ENCODE data around the gene CADPS2. TPM values are rescaled to one million over a fixed set of nuclear protein-coding genes. Genes with fewer than 3 reads are reported as not detected.
A peak's percentile ranks its signal among the peaks of the same experiment; 100 is the strongest.

CADPS2 gene
- total and polyA plus RNA-seq, 3 experiments from 2014 or later, result not detected

- CTCF ChIA-PET, result no interaction called here
- Histone ChIP-seq H3K9me3 (ENCODE audit: low read length) (no peaks in the 10 kb centered on the region), H3K4me3 (ENCODE audit: low read length) (no peak overlapping the region), H3K27ac (ENCODE audit: low read depth, low read length) (no peak overlapping the region), H3K4me1 (ENCODE audit: insufficient read depth, low read length) (no peaks in the 10 kb centered on the region), H3K36me3 (ENCODE audit: insufficient read depth, low read length) (no peaks in the 10 kb centered on the region), H3K27me3 (ENCODE audit: insufficient read depth, low read length, poor library complexity, severe bottlenecking) (no peaks in the 10 kb centered on the region)
- Mint-ChIP-seq H3K9me3 (peaks cover 0 to 14% (median 3%) of the 10 kb centered on the region in 5 donors), H3K36me3 (peaks cover 0 to 1% (median 0%) of the 10 kb centered on the region in 3 donors), H3K27ac (no peak overlapping the region), H3K4me1 (no peaks in the 10 kb centered on the region), H3K4me3 (no peak overlapping the region), H3K27me3 (no peaks in the 10 kb centered on the region)
- no peak for DNase-seq
- POLR2A ChIA-PET, result no interaction called here
Measured at GRCh38 chr7:122454776-122455507, 431.3 kb downstream of the CADPS2 start.

GRCh38 chr7:122453432-122453831 lies 432.8 kb downstream of the CADPS2 start:
- H3K4me3 Mint-ChIP-seq, result no peak overlapping the region
- H3K27me3 ChIP-seq (ENCODE audit: insufficient read depth, low read length, poor library complexity, severe bottlenecking), result no peaks in the 10 kb centered on the region
- no peaks in the 10 kb centered on the region for H3K9me3 ChIP-seq (ENCODE audit: low read length)
- no peaks in the 10 kb centered on the region for H3K4me1 Mint-ChIP-seq
- H3K4me3 ChIP-seq (ENCODE audit: low read length), result no peak overlapping the region
- peaks cover 0 to 1% (median 0%) of the 10 kb centered on the region in 3 donors for H3K36me3 Mint-ChIP-seq
- H3K27ac ChIP-seq (ENCODE audit: low read depth, low read length), result no peak overlapping the region
- no peak for DNase-seq
- no peak overlapping the region for H3K27ac Mint-ChIP-seq
- no peaks in the 10 kb centered on the region for H3K4me1 ChIP-seq (ENCODE audit: insufficient read depth, low read length)
- POLR2A ChIA-PET, result no interaction called here
- CTCF ChIA-PET, result no interaction called here
- H3K9me3 Mint-ChIP-seq, result peaks cover 0 to 22% (median 3%) of the 10 kb centered on the region in 5 donors
- no peaks in the 10 kb centered on the region for H3K36me3 ChIP-seq (ENCODE audit: insufficient read depth, low read length)
- H3K27me3 Mint-ChIP-seq, result no peaks in the 10 kb centered on the region

- ChIA-PET CTCF (no interaction called here), POLR2A (no interaction called here)
- Histone ChIP-seq H3K4me1 (ENCODE audit: insufficient read depth, low read length) (no peaks in the 10 kb centered on the region), H3K4me3 (ENCODE audit: low read length) (no peak overlapping the region), H3K9me3 (ENCODE audit: low read length) (no peaks in the 10 kb centered on the region), H3K27ac (ENCODE audit: low read depth, low read length) (no peak overlapping the region), H3K36me3 (ENCODE audit: insufficient read depth, low read length) (no peaks in the 10 kb centered on the region), H3K27me3 (ENCODE audit: insufficient read depth, low read length, poor library complexity, severe bottlenecking) (no peaks in the 10 kb centered on the region)
- Mint-ChIP-seq H3K4me3 (no peak overlapping the region), H3K4me1 (no peaks in the 10 kb centered on the region), H3K27ac (peak overlapping the region in 1 of 8 donors; percentile 15), H3K36me3 (no peaks in the 10 kb centered on the region), H3K9me3 (peaks cover 0 to 20% (median 5%) of the 10 kb centered on the region in 5 donors), H3K27me3 (no peaks in the 10 kb centered on the region)
- no peak for DNase-seq
Measured at GRCh38 chr7:122448893-122449589, 437.2 kb downstream of the CADPS2 start.

- H3K27ac Mint-ChIP-seq, result no peak overlapping the region
- ChIA-PET CTCF (no interaction called here), POLR2A (no interaction called here)
Measured at GRCh38 chr7:122442929-122443328, 443.3 kb downstream of the CADPS2 start.

GRCh38 chr7:122438492-122438891 lies 447.8 kb downstream of the CADPS2 start:
- Mint-ChIP-seq H3K4me1 (no peaks in the 10 kb centered on the region), H3K9me3 (peaks cover 0 to 13% (median 0%) of the 10 kb centered on the region in 5 donors), H3K36me3 (no peaks in the 10 kb centered on the region), H3K27ac (peak overlapping the region in 1 of 8 donors; percentile 56), H3K4me3 (no peak overlapping the region), H3K27me3 (no peaks in the 10 kb centered on the region)
- no peaks in the 10 kb centered on the region for H3K36me3 ChIP-seq (ENCODE audit: insufficient read depth, low read length)
- H3K4me3 ChIP-seq (ENCODE audit: low read length), result no peak overlapping the region
- CTCF ChIA-PET, result no interaction called here
- no peak for DNase-seq
- H3K27me3 ChIP-seq (ENCODE audit: insufficient read depth, low read length, poor library complexity, severe bottlenecking), result no peaks in the 10 kb centered on the region
- POLR2A ChIA-PET, result no interaction called here
- H3K27ac ChIP-seq (ENCODE audit: low read depth, low read length), result no peak overlapping the region
- H3K4me1 ChIP-seq (ENCODE audit: insufficient read depth, low read length), result no peaks in the 10 kb centered on the region
- no peaks in the 10 kb centered on the region for H3K9me3 ChIP-seq (ENCODE audit: low read length)

More at GRCh38 chr7:122442929-122443328, 443.3 kb downstream of the CADPS2 start:
- Mint-ChIP-seq H3K4me3 (no peak overlapping the region), H3K9me3 (peaks cover 0 to 14% (median 3%) of the 10 kb centered on the region in 5 donors), H3K4me1 (no peaks in the 10 kb centered on the region), H3K27me3 (no peaks in the 10 kb centered on the region), H3K36me3 (no peaks in the 10 kb centered on the region)
- DNase-seq, result no peak
- Histone ChIP-seq H3K4me1 (ENCODE audit: insufficient read depth, low read length) (no peaks in the 10 kb centered on the region), H3K36me3 (ENCODE audit: insufficient read depth, low read length) (no peaks in the 10 kb centered on the region), H3K4me3 (ENCODE audit: low read length) (no peak overlapping the region), H3K9me3 (ENCODE audit: low read length) (no peaks in the 10 kb centered on the region), H3K27me3 (ENCODE audit: insufficient read depth, low read length, poor library complexity, severe bottlenecking) (no peaks in the 10 kb centered on the region), H3K27ac (ENCODE audit: low read depth, low read length) (no peak overlapping the region)

GRCh38 chr7:122438006-122438405 lies 448.3 kb downstream of the CADPS2 start:
- Mint-ChIP-seq H3K27ac (peak overlapping the region in 1 of 8 donors; percentile 56), H3K9me3 (peaks cover 0 to 13% (median 0%) of the 10 kb centered on the region in 5 donors), H3K27me3 (no peaks in the 10 kb centered on the region), H3K4me3 (no peak overlapping the region), H3K36me3 (no peaks in the 10 kb centered on the region), H3K4me1 (no peaks in the 10 kb centered on the region)
- H3K4me1 ChIP-seq (ENCODE audit: insufficient read depth, low read length), result no peaks in the 10 kb centered on the region
- H3K36me3 ChIP-seq (ENCODE audit: insufficient read depth, low read length), result no peaks in the 10 kb centered on the region
- CTCF ChIA-PET, result no interaction called here
- no peak overlapping the region for H3K4me3 ChIP-seq (ENCODE audit: low read length)
- H3K27ac ChIP-seq (ENCODE audit: low read depth, low read length), result no peak overlapping the region
- DNase-seq, result no peak
- no peaks in the 10 kb centered on the region for H3K9me3 ChIP-seq (ENCODE audit: low read length)
- no peaks in the 10 kb centered on the region for H3K27me3 ChIP-seq (ENCODE audit: insufficient read depth, low read length, poor library complexity, severe bottlenecking)
- POLR2A ChIA-PET, result no interaction called here

- H3K9me3 Mint-ChIP-seq, result peaks cover 0 to 12% (median 5%) of the 10 kb centered on the region in 5 donors
- H3K36me3 Mint-ChIP-seq, result no peaks in the 10 kb centered on the region
- POLR2A ChIA-PET, result no interaction called here
- H3K27ac Mint-ChIP-seq, result no peak overlapping the region
- no peak overlapping the region for H3K27ac ChIP-seq (ENCODE audit: low read depth, low read length)
- no peaks in the 10 kb centered on the region for H3K4me1 ChIP-seq (ENCODE audit: insufficient read depth, low read length)
- CTCF ChIA-PET, result no interaction called here
- H3K4me3 ChIP-seq (ENCODE audit: low read length), result no peak overlapping the region
- no peak overlapping the region for H3K4me3 Mint-ChIP-seq
- no peak for DNase-seq
- no peaks in the 10 kb centered on the region for H3K27me3 Mint-ChIP-seq
- H3K9me3 ChIP-seq (ENCODE audit: low read length), result no peaks in the 10 kb centered on the region
- H3K4me1 Mint-ChIP-seq, result no peaks in the 10 kb centered on the region
- no peaks in the 10 kb centered on the region for H3K36me3 ChIP-seq (ENCODE audit: insufficient read depth, low read length)
- H3K27me3 ChIP-seq (ENCODE audit: insufficient read depth, low read length, poor library complexity, severe bottlenecking), result no peaks in the 10 kb centered on the region
Measured at GRCh38 chr7:122433765-122434164, 452.5 kb downstream of the CADPS2 start.

- CTCF ChIA-PET, result no interaction called here
- peaks cover 0 to 12% (median 3%) of the 10 kb centered on the region in 5 donors for H3K9me3 Mint-ChIP-seq
Measured at GRCh38 chr7:122430710-122431109, 455.6 kb downstream of the CADPS2 start.

More at GRCh38 chr7:122430710-122431109, 455.6 kb downstream of the CADPS2 start:
- Mint-ChIP-seq H3K4me1 (no peaks in the 10 kb centered on the region), H3K27ac (no peak overlapping the region), H3K27me3 (no peaks in the 10 kb centered on the region), H3K4me3 (no peak overlapping the region), H3K36me3 (no peaks in the 10 kb centered on the region)
- POLR2A ChIA-PET, result no interaction called here
- H3K27ac ChIP-seq (ENCODE audit: low read depth, low read length), result no peak overlapping the region
- no peaks in the 10 kb centered on the region for H3K36me3 ChIP-seq (ENCODE audit: insufficient read depth, low read length)
- H3K4me1 ChIP-seq (ENCODE audit: insufficient read depth, low read length), result no peaks in the 10 kb centered on the region
- no peak overlapping the region for H3K4me3 ChIP-seq (ENCODE audit: low read length)
- no peaks in the 10 kb centered on the region for H3K9me3 ChIP-seq (ENCODE audit: low read length)
- DNase-seq, result no peak
- H3K27me3 ChIP-seq (ENCODE audit: insufficient read depth, low read length, poor library complexity, severe bottlenecking), result no peaks in the 10 kb centered on the region
